Measurements from ENCODE around the gene SLC9A1. TPM values are rescaled to one million over a fixed set of nuclear protein-coding genes. Genes with fewer than 3 reads are reported as not detected.

SLC9A1 gene
- total and polyA plus RNA-seq, 2 donors (not counting 1 experiment from before 2014, with no cell fraction given) = 7.3 to 22.5 TPM

- Histone ChIP-seq H3K27ac (ENCODE audit: low read length in 2 of 2) (no peak overlapping the region), H3K4me2 (replicated peaks; ENCODE audit: low read depth, low read length, poor library complexity, severe bottlenecking) (no peak overlapping the region), H3K27me3 (replicated peaks in 1 of 4; ENCODE audit: control extremely low read depth in 1 of 4, control insufficient read depth in 3 of 4, insufficient read depth in 4 of 4, low read length in 3 of 4) (no peaks in the 10 kb centered on the region), H4K20me1 (ENCODE audit: control insufficient read depth, insufficient read depth, low read length, poor library complexity, severe bottlenecking) (no peaks in the 10 kb centered on the region), H3K36me3 (replicated peaks in 1 of 2; ENCODE audit: control extremely low read depth in 1 of 2, control insufficient read depth in 1 of 2, extremely low read depth in 1 of 2, insufficient read depth in 2 of 2, low read length in 1 of 2) (no peaks in the 10 kb centered on the region), H2AFZ (ENCODE audit: insufficient read depth, low read depth, low read length, poor library complexity, severe bottlenecking) (no peak overlapping the region), H3K79me2 (ENCODE audit: control insufficient read depth, insufficient read depth, low read length) (no peaks in the 10 kb centered on the region), H3K4me3 (ENCODE audit: control extremely low read depth in 1 of 5, extremely low read depth in 1 of 5, insufficient read depth in 1 of 5, low read depth in 2 of 5, low read length in 4 of 5) (no peak overlapping the region), H3K4me1 (ENCODE audit: control insufficient read depth in 2 of 2, insufficient read depth in 2 of 2, low read length in 2 of 2) (no peaks in the 10 kb centered on the region), H3K9ac (ENCODE audit: low read length) (no peak overlapping the region), H3K9me3 (ENCODE audit: control extremely low read depth in 1 of 3, control insufficient read depth in 2 of 3, insufficient read depth in 1 of 3, low read length in 2 of 3) (no peaks in the 10 kb centered on the region)
- TF ChIP-seq EZH2 (IDR thresholded peaks at IDR 0.05; ENCODE audit: borderline replicate concordance, insufficient read depth, low read depth, low read length, poor library complexity, severe bottlenecking) (no peak), CTCF (IDR thresholded peaks at IDR 0.05) (no peak)
- intact Hi-C loops (cut with micrococcal nuclease) = no loop called here
- Mint-ChIP-seq H3K27ac (no peak overlapping the region), H3K9me3 (ENCODE audit: insufficient read depth) (no peaks in the 10 kb centered on the region), H3K4me3 (no peak overlapping the region), H3K27me3 (peaks cover 2% of the 10 kb centered on the region), H3K4me1 (no peaks in the 10 kb centered on the region)
- DNase-seq = no peak
- 85% methylated on average over 8 of the region's 12 CpGs for WGBS (ENCODE audit: insufficient coverage)
- no peak for ATAC-seq (ENCODE audit: low read depth)
- ChIA-PET CTCF (interaction anchor here (0.9 to 1.8 kb wide), 2 partner anchors 24 to 26 kb away, joined by 3 to 9 read pairs; no protein-coding TSS in a partner anchor), POLR2A (interaction anchor here (0.6 kb wide), 1 partner anchor 432 kb away, joined by 3 read pairs; no protein-coding TSS in a partner anchor)
Measured at GRCh38 chr1:27070390-27071048, 84.4 kb downstream of the SLC9A1 start.

GRCh38 chr1:27068922-27069321, 86.0 kb downstream of the SLC9A1 start:
- no peaks in the 10 kb centered on the region for H3K79me2 ChIP-seq (ENCODE audit: control insufficient read depth, insufficient read depth, low read length)
- Mint-ChIP-seq H3K27ac (no peak overlapping the region), H3K4me3 (no peak overlapping the region), H3K9me3 (ENCODE audit: insufficient read depth) (no peaks in the 10 kb centered on the region), H3K27me3 (peaks cover 2% of the 10 kb centered on the region), H3K4me1 (no peaks in the 10 kb centered on the region)
- no peak for DNase-seq
- CTCF ChIA-PET = interaction anchor here (1.8 kb wide), 1 partner anchor 23 kb away, joined by 9 read pairs; no protein-coding TSS in a partner anchor
- H3K9ac ChIP-seq (ENCODE audit: low read length) = no peak overlapping the region
- WGBS (ENCODE audit: insufficient coverage) = 96% methylated on average over 2 of the region's 4 CpGs
- H2AFZ ChIP-seq (ENCODE audit: insufficient read depth, low read depth, low read length, poor library complexity, severe bottlenecking) = no peak overlapping the region
- H3K9me3 ChIP-seq (ENCODE audit: control extremely low read depth in 1 of 3, control insufficient read depth in 2 of 3, insufficient read depth in 1 of 3, low read length in 2 of 3) = no peaks in the 10 kb centered on the region
- no peaks in the 10 kb centered on the region for H3K27me3 ChIP-seq (replicated peaks in 1 of 4; ENCODE audit: control extremely low read depth in 1 of 4, control insufficient read depth in 3 of 4, insufficient read depth in 4 of 4, low read length in 3 of 4)
- no peak overlapping the region for H3K4me2 ChIP-seq (replicated peaks; ENCODE audit: low read depth, low read length, poor library complexity, severe bottlenecking)
- no peaks in the 10 kb centered on the region for H3K4me1 ChIP-seq (ENCODE audit: control insufficient read depth in 2 of 2, insufficient read depth in 2 of 2, low read length in 2 of 2)
- no peaks in the 10 kb centered on the region for H3K36me3 ChIP-seq (replicated peaks in 1 of 2; ENCODE audit: control extremely low read depth in 1 of 2, control insufficient read depth in 1 of 2, extremely low read depth in 1 of 2, insufficient read depth in 2 of 2, low read length in 1 of 2)
- intact Hi-C loops (cut with micrococcal nuclease) = no loop called here
- no peak for TF ChIP-seq EZH2 (IDR thresholded peaks at IDR 0.05; ENCODE audit: borderline replicate concordance, insufficient read depth, low read depth, low read length, poor library complexity, severe bottlenecking)
- TF ChIP-seq CTCF (IDR thresholded peaks at IDR 0.05) = no peak
- H3K4me3 ChIP-seq (ENCODE audit: control extremely low read depth in 1 of 5, extremely low read depth in 1 of 5, insufficient read depth in 1 of 5, low read depth in 2 of 5, low read length in 4 of 5) = no peak overlapping the region
- H4K20me1 ChIP-seq (ENCODE audit: control insufficient read depth, insufficient read depth, low read length, poor library complexity, severe bottlenecking) = no peaks in the 10 kb centered on the region
- no peak overlapping the region for H3K27ac ChIP-seq (ENCODE audit: low read length in 2 of 2)
- POLR2A ChIA-PET = no interaction called here
- ATAC-seq (ENCODE audit: low read depth) = no peak
